Esophagus squamous epithelium (tissue), 4 donors: Measurements from ENCODE around the gene NKAIN4.

Source experiments
- CTCF ChIP-seq, 6 experiments: fragments of 450-650 bp in 4 of 6; fragments of 200-600 bp in 2 of 6; sonication (generic) in 2 of 6; IDR thresholded peaks; one replicate each; pipeline ENCODE4 v1.5.1; 2016 to 2019; ENCODE audit warnings: antibody characterized with exemption in 6 of 6, mild to moderate bottlenecking in 4 of 6, moderate library complexity in 4 of 6
- POLR2A ChIP-seq, 4 donors: fragments of 450-650 bp; IDR thresholded peaks; one replicate each; pipeline ENCODE4 v1.6.1; 2017; ENCODE audit warnings: antibody characterized with exemption in 4 of 4, mild to moderate bottlenecking in 4 of 4, moderate library complexity in 3 of 4

GRCh38 chr20:63210011-63210605 is 44.2 kb downstream of the NKAIN4 start:
- TF ChIP-seq CTCF (IDR thresholded peaks at IDR 0.05) (no peak), POLR2A (IDR thresholded peaks at IDR 0.05) (no peak)
